CD8-positive, alpha-beta memory T cell (primary cell): ENCODE results near the gene DIO3. TPM values are rescaled to one million over a fixed set of nuclear protein-coding genes. Genes with fewer than 3 reads are reported as not detected.

Experiments
- CTCF ChIA-PET: fragments of 350-600 bp; sonication (Branson Sonifier 250); formaldehyde crosslinking; loops from one replicate; lab custom pipeline; 2021; ENCODE audit warnings: antibody characterized with exemption; lab: Charles Lee
- POLR2A ChIA-PET: fragments of 350-600 bp; sonication (Branson Sonifier 250); formaldehyde crosslinking; loops from one replicate; lab custom pipeline; 2021; ENCODE audit warnings: antibody characterized with exemption; lab: Charles Lee
- DNase-seq, 5 donors: peaks; one replicate each; pipeline versions ENCODE4 v3.0.0 to v3.0.0-alpha.2; 2020 to 2022; ENCODE audit warnings: mixed read lengths in 1 of 5
- H3K27ac ChIP-seq: one replicate; pipeline ENCODE4 v1.7.0; 2013; ENCODE audit warnings: low read depth, mild to moderate bottlenecking, low read length, moderate library complexity
- H3K27me3 ChIP-seq: 2 replicates; pipeline ENCODE4 v1.7.0; 2013; ENCODE audit warnings: low read length, mild to moderate bottlenecking; ENCODE audit not compliant: insufficient read depth, poor library complexity, severe bottlenecking
- H3K36me3 ChIP-seq: 2 replicates; pipeline ENCODE4 v1.7.0; 2013; ENCODE audit warnings: mild to moderate bottlenecking, low read length, moderate library complexity; ENCODE audit not compliant: insufficient read depth
- H3K4me1 ChIP-seq: 2 replicates; pipeline ENCODE4 v1.7.0; 2013; ENCODE audit warnings: mild to moderate bottlenecking, low read length, moderate library complexity; ENCODE audit not compliant: insufficient read depth
- H3K4me3 ChIP-seq: 2 replicates; pipeline ENCODE4 v1.7.0; 2013; ENCODE audit warnings: mild to moderate bottlenecking, low read length
- H3K9me3 ChIP-seq: 2 replicates; pipeline ENCODE4 v1.7.0; 2013; ENCODE audit warnings: mild to moderate bottlenecking, low read length
- H3K27ac Mint-ChIP-seq, 8 donors: one replicate each; pipeline ENCODE4 v1.8.0; 2020 to 2021; ENCODE audit warnings: mixed read lengths in 8 of 8, mild to moderate bottlenecking in 6 of 8, inconsistent platforms in 3 of 8, moderate library complexity in 3 of 8
- H3K27me3 Mint-ChIP-seq, 2 donors: one replicate each; pipeline ENCODE4 v1.8.0; 2020 to 2021; ENCODE audit warnings: mixed read lengths in 2 of 2, mild to moderate bottlenecking in 1 of 2, moderate library complexity in 1 of 2
- H3K36me3 Mint-ChIP-seq, 3 donors: one replicate each; pipeline ENCODE4 v1.8.0; 2020 to 2021; ENCODE audit warnings: mixed read lengths in 3 of 3, inconsistent platforms in 1 of 3, mild to moderate bottlenecking in 1 of 3
- H3K4me1 Mint-ChIP-seq, 3 donors: one replicate each; pipeline ENCODE4 v1.8.0; 2020 to 2021; ENCODE audit warnings: mixed read lengths in 3 of 3, inconsistent platforms in 1 of 3, mild to moderate bottlenecking in 1 of 3
- H3K4me3 Mint-ChIP-seq, 7 donors: one replicate each; pipeline ENCODE4 v1.8.0; 2020 to 2021; ENCODE audit warnings: mixed read lengths in 7 of 7, mild to moderate bottlenecking in 6 of 7, moderate library complexity in 4 of 7, inconsistent platforms in 2 of 7
- H3K9me3 Mint-ChIP-seq, 5 donors: one replicate each; pipeline ENCODE4 v1.8.0; 2020 to 2022; ENCODE audit warnings: mixed read lengths in 5 of 5, mild to moderate bottlenecking in 3 of 5, moderate library complexity in 2 of 5, inconsistent platforms in 1 of 5
- polyA plus RNA-seq: library from polyadenylated mRNA; unstranded; fragments of 300-500 nt; fragmentation: Illumina TruSeq; gene quantifications from one replicate; pipeline ENCODE4 v1.2.3, GENCODE V29; 2021
- total RNA-seq, 2 experiments: library from RNA; stranded (reverse); gene quantifications; one replicate each; pipeline ENCODE4 v1.2.3, GENCODE V29; 2021

The DIO3 gene
- total and polyA plus RNA-seq, 3 experiments from 2014 or later: not detected

GRCh38 chr14:101595887-101596721, 34.8 kb downstream of the DIO3 start:
- no peaks in the 10 kb centered on the region for H3K36me3 Mint-ChIP-seq
- peak overlapping the region in 6 of 7 donors; percentile 50 to 88 (median 66) for H3K4me3 Mint-ChIP-seq
- peaks cover 4% of the 10 kb centered on the region for H3K9me3 ChIP-seq
- peak in 3 of 5 donors; percentile 32 to 61 (median 34) for DNase-seq
- no peaks in the 10 kb centered on the region for H3K36me3 ChIP-seq
- ChIA-PET CTCF (no interaction called here), POLR2A (no interaction called here)
- peaks cover 0 to 4% (median 0%) of the 10 kb centered on the region in 5 donors for H3K9me3 Mint-ChIP-seq
- peaks cover 42 to 59% (median 56%) of the 10 kb centered on the region in 3 donors for H3K4me1 Mint-ChIP-seq
- H3K27ac ChIP-seq: peak overlapping the region; percentile 49
- peak overlapping the region; percentile 58 to 97 (median 90) for H3K27ac Mint-ChIP-seq
- H3K27me3 ChIP-seq: no peaks in the 10 kb centered on the region
- H3K4me3 ChIP-seq: peak overlapping the region; percentile 31
- peaks cover 36% of the 10 kb centered on the region for H3K4me1 ChIP-seq
- H3K27me3 Mint-ChIP-seq: peaks cover 0 to 2% of the 10 kb centered on the region in 2 donors

GRCh38 chr14:101596742-101597141, 35.4 kb downstream of the DIO3 start:
- H3K4me3 Mint-ChIP-seq: peak overlapping the region in 5 of 7 donors; percentile 36 to 77 (median 64)
- peak overlapping the region; percentile 31 for H3K4me3 ChIP-seq
- no peaks in the 10 kb centered on the region for H3K36me3 ChIP-seq
- peak in 1 of 5 donors; percentile 46 for DNase-seq
- H3K9me3 ChIP-seq: peaks cover 4% of the 10 kb centered on the region
- no peaks in the 10 kb centered on the region for H3K27me3 ChIP-seq
- H3K36me3 Mint-ChIP-seq: no peaks in the 10 kb centered on the region
- peak overlapping the region; percentile 58 to 97 (median 90) for H3K27ac Mint-ChIP-seq
- H3K4me1 Mint-ChIP-seq: peaks cover 42 to 59% (median 56%) of the 10 kb centered on the region in 3 donors
- H3K9me3 Mint-ChIP-seq: peaks cover 0 to 4% (median 0%) of the 10 kb centered on the region in 5 donors
- peak overlapping the region; percentile 49 for H3K27ac ChIP-seq
- CTCF ChIA-PET: no interaction called here
- POLR2A ChIA-PET: no interaction called here
- peaks cover 36% of the 10 kb centered on the region for H3K4me1 ChIP-seq
- H3K27me3 Mint-ChIP-seq: peaks cover 0 to 2% of the 10 kb centered on the region in 2 donors

GRCh38 chr14:101598159-101598558, 36.9 kb downstream of the DIO3 start:
- Histone ChIP-seq H3K4me3 (no peak overlapping the region), H3K36me3 (no peaks in the 10 kb centered on the region), H3K9me3 (peaks cover 4% of the 10 kb centered on the region), H3K27me3 (no peaks in the 10 kb centered on the region), H3K4me1 (peaks cover 36% of the 10 kb centered on the region), H3K27ac (no peak overlapping the region)
- H3K4me1 Mint-ChIP-seq: peaks cover 42 to 57% (median 56%) of the 10 kb centered on the region in 3 donors
- POLR2A ChIA-PET: no interaction called here
- H3K27me3 Mint-ChIP-seq: peaks cover 0 to 2% of the 10 kb centered on the region in 2 donors
- peak overlapping the region in 1 of 7 donors; percentile 15 for H3K4me3 Mint-ChIP-seq
- peak overlapping the region in 1 of 8 donors; percentile 74 for H3K27ac Mint-ChIP-seq
- DNase-seq: no peak
- CTCF ChIA-PET: no interaction called here
- H3K9me3 Mint-ChIP-seq: peaks cover 0 to 4% (median 0%) of the 10 kb centered on the region in 5 donors
- no peaks in the 10 kb centered on the region for H3K36me3 Mint-ChIP-seq

GRCh38 chr14:101598571-101599233, 37.4 kb downstream of the DIO3 start:
- H3K27ac ChIP-seq: no peak overlapping the region
- no peaks in the 10 kb centered on the region for H3K27me3 ChIP-seq
- no peaks in the 10 kb centered on the region for H3K36me3 Mint-ChIP-seq
- H3K27ac Mint-ChIP-seq: peak overlapping the region in 1 of 8 donors; percentile 11
- POLR2A ChIA-PET: no interaction called here
- H3K9me3 ChIP-seq: peaks cover 4% of the 10 kb centered on the region
- peak in 1 of 5 donors; percentile 31 for DNase-seq
- CTCF ChIA-PET: no interaction called here
- no peaks in the 10 kb centered on the region for H3K36me3 ChIP-seq
- H3K4me1 Mint-ChIP-seq: peaks cover 38 to 52% (median 50%) of the 10 kb centered on the region in 3 donors
- H3K4me3 Mint-ChIP-seq: no peak overlapping the region
- H3K9me3 Mint-ChIP-seq: peaks cover 0 to 4% (median 0%) of the 10 kb centered on the region in 5 donors
- H3K4me1 ChIP-seq: peaks cover 36% of the 10 kb centered on the region
- peaks cover 0 to 2% of the 10 kb centered on the region in 2 donors for H3K27me3 Mint-ChIP-seq
- no peak overlapping the region for H3K4me3 ChIP-seq

GRCh38 chr14:101599234-101599885, 38.1 kb downstream of the DIO3 start:
- Histone ChIP-seq H3K27me3 (no peaks in the 10 kb centered on the region), H3K9me3 (peaks cover 4% of the 10 kb centered on the region), H3K27ac (no peak overlapping the region), H3K4me1 (peaks cover 36% of the 10 kb centered on the region), H3K4me3 (no peak overlapping the region), H3K36me3 (no peaks in the 10 kb centered on the region)
- DNase-seq: no peak
- Mint-ChIP-seq H3K4me3 (no peak overlapping the region), H3K36me3 (no peaks in the 10 kb centered on the region), H3K4me1 (peaks cover 31 to 45% (median 44%) of the 10 kb centered on the region in 3 donors), H3K27me3 (peaks cover 2 to 4% of the 10 kb centered on the region in 2 donors), H3K9me3 (peaks cover 0 to under 1% (median 0%) of the 10 kb centered on the region in 5 donors), H3K27ac (peak overlapping the region in 1 of 8 donors; percentile 17)
- ChIA-PET CTCF (no interaction called here), POLR2A (no interaction called here)

- ChIA-PET CTCF (no interaction called here), POLR2A (interaction anchor here (0.6 kb wide), 1 partner anchor 1097 kb away, joined by 6 read pairs; no protein-coding TSS in a partner anchor)
- H3K4me1 Mint-ChIP-seq: peaks cover 26 to 35% (median 33%) of the 10 kb centered on the region in 3 donors
- peaks cover 0 to 4% (median 2%) of the 10 kb centered on the region in 3 donors for H3K36me3 Mint-ChIP-seq
- Histone ChIP-seq H3K27ac (no peak overlapping the region), H3K27me3 (no peaks in the 10 kb centered on the region), H3K36me3 (no peaks in the 10 kb centered on the region), H3K9me3 (peaks cover 4% of the 10 kb centered on the region), H3K4me3 (no peak overlapping the region), H3K4me1 (peaks cover 36% of the 10 kb centered on the region)
- peaks cover 8 to 10% of the 10 kb centered on the region in 2 donors for H3K27me3 Mint-ChIP-seq
- peak in 1 of 5 donors; percentile 29 for DNase-seq
- no peaks in the 10 kb centered on the region for H3K9me3 Mint-ChIP-seq
- peak overlapping the region in 1 of 8 donors; percentile 38 for H3K27ac Mint-ChIP-seq
- no peak overlapping the region for H3K4me3 Mint-ChIP-seq
Observed at GRCh38 chr14:101600336-101600890, 39.1 kb downstream of the DIO3 start.

GRCh38 chr14:101600891-101601605, 39.8 kb downstream of the DIO3 start:
- Histone ChIP-seq H3K4me3 (no peak overlapping the region), H3K27me3 (no peaks in the 10 kb centered on the region), H3K27ac (no peak overlapping the region), H3K36me3 (no peaks in the 10 kb centered on the region), H3K4me1 (peaks cover 32% of the 10 kb centered on the region), H3K9me3 (no peaks in the 10 kb centered on the region)
- Mint-ChIP-seq H3K4me1 (peaks cover 20 to 28% (median 27%) of the 10 kb centered on the region in 3 donors), H3K27me3 (peaks cover 14 to 16% of the 10 kb centered on the region in 2 donors), H3K4me3 (no peak overlapping the region), H3K36me3 (peaks cover 0 to 5% (median 2%) of the 10 kb centered on the region in 3 donors), H3K27ac (peak overlapping the region in 1 of 8 donors; percentile 38), H3K9me3 (no peaks in the 10 kb centered on the region)
- ChIA-PET POLR2A (interaction anchor here (0.6 kb wide), 1 partner anchor 1096 kb away, joined by 6 read pairs; no protein-coding TSS in a partner anchor), CTCF (no interaction called here)
- peak in 1 of 5 donors; percentile 41 for DNase-seq
